Stimulated activated CD8-positive, alpha-beta memory T cell treated with anti-CD3 and anti-CD28 coated beads, Interleukin-15, amount 100 ng/mL, for 24 hours (primary cell): ENCODE results near the gene ADAMTS4.
"Not testable (repeated sequence)": the region's sequence is repeated elsewhere in the genome, so short reads cannot be mapped to it uniquely, and the experiment has no call there.

Source experiments
- DNase-seq: peaks from one replicate; pipeline ENCODE4 v3.0.0-alpha.2; 2020; ENCODE audit warnings: low read depth

The ADAMTS4 gene

GRCh38 chr1:161198897-161199431 lies at the start of gene ADAMTS4:
Gene ADAMTS4 (minus strand): TSS chr1:161199054. CDS start chr1:161198627, 427 bp downstream.
- DNase-seq = no peak

GRCh38 chr1:161244888-161245287 lies 46.0 kb upstream of the ADAMTS4 start:
- no peak for DNase-seq

GRCh38 chr1:161242313-161242712 lies 43.5 kb upstream of the ADAMTS4 start:
- no peak for DNase-seq

GRCh38 chr1:161241682-161242081 lies 42.8 kb upstream of the ADAMTS4 start:
- no peak for DNase-seq

GRCh38 chr1:161238039-161238473 lies 39.2 kb upstream of the ADAMTS4 start, which contains the start of gene NR1I3:
Gene NR1I3 (minus strand): TSS chr1:161238203. CDS start chr1:161236565, 1,638 bp downstream.
- DNase-seq = no peak

- DNase-seq = no peak
Measured at GRCh38 chr1:161235957-161236775, 37.3 kb upstream of the ADAMTS4 start.

GRCh38 chr1:161233102-161233501 lies 34.2 kb upstream of the ADAMTS4 start:
- DNase-seq = no peak

GRCh38 chr1:161230762-161231161 lies 31.9 kb upstream of the ADAMTS4 start:
- DNase-seq = no peak

- DNase-seq = no peak
Measured at GRCh38 chr1:161229896-161230295, 31.0 kb upstream of the ADAMTS4 start.

GRCh38 chr1:161228032-161228431 lies 29.2 kb upstream of the ADAMTS4 start:
- DNase-seq = no peak

GRCh38 chr1:161227196-161227871 lies 28.5 kb upstream of the ADAMTS4 start:
- peak; percentile 85 for DNase-seq

- no peak for DNase-seq
Measured at GRCh38 chr1:161226759-161227158, 27.9 kb upstream of the ADAMTS4 start.

- DNase-seq = no peak
Measured at GRCh38 chr1:161226320-161226711, 27.5 kb upstream of the ADAMTS4 start.

- DNase-seq = peak; percentile 46
Measured at GRCh38 chr1:161225534-161226319, 26.9 kb upstream of the ADAMTS4 start, which contains the start of gene TOMM40L. Gene TOMM40L (plus strand): TSS chr1:161226060. CDS start chr1:161226490, 430 bp downstream.

GRCh38 chr1:161225178-161225533 lies 26.3 kb upstream of the ADAMTS4 start:
- DNase-seq = no peak

GRCh38 chr1:161224695-161225087 lies 25.8 kb upstream of the ADAMTS4 start:
- DNase-seq = not testable (repeated sequence)

- no peak for DNase-seq
Measured at GRCh38 chr1:161223805-161224694, 25.2 kb upstream of the ADAMTS4 start.

GRCh38 chr1:161222175-161223019 lies 23.5 kb upstream of the ADAMTS4 start:
- no peak for DNase-seq

GRCh38 chr1:161220002-161220401 lies 21.1 kb upstream of the ADAMTS4 start:
- no peak for DNase-seq
